DMS53 (cell line): Measurements from ENCODE around the gene MN1.

Source experiments
- DNase-seq: peaks from one replicate; lab custom pipeline; 2025; lab: John Stamatoyannopoulos, UW

The MN1 gene

DNA sequence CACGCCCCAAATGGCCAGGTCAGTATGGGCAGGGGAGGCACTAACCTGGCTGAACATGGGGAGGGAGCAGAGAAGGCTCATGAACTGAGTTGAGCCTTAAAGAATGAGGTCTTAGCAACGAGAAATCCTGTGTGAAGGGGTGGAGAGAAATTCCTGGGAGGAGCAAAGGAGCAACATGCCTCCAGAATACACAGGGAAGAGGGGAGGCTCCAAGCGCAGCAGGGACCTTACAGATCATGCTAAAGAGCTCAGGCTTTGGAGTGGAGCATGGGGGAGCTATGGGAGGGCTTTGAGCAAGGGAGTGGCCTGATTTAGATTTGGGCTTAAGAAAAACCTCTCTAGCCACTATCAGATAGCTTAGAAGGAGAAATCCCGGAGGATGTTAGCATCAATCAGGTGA lies 88.1 kb downstream of the MN1 start:
- no peak for DNase-seq

GRCh38 chr22:27711756-27712155 lies 89.8 kb downstream of the MN1 start:
- DNase-seq = no peak

DNA sequence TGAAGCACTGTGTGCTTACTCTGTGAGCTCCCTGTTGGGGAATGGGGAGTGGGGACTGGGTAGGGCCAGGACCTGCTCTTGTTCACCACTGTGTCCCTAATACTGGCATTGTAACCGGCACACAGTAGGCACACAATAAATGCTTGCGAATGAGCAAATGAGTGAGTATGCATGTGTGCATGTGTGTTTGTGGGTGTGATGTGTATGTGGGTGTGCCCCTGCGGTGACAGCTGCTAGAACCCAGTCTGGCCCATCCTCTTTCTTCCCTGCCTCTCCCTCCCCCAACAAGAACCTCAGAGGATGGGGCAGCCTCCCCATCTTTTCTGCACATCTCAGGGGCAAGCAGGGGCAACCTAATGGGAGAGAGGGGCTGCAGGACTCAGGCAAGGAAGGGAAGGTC lies 90.5 kb downstream of the MN1 start:
- DNase-seq = no peak

GRCh38 chr22:27709919-27710675 lies 91.5 kb downstream of the MN1 start:
- DNase-seq = no peak

- no peak for DNase-seq
These were observed 95.1 kb downstream of the MN1 start for GRCh38 chr22:27706489-27706888.

DNA sequence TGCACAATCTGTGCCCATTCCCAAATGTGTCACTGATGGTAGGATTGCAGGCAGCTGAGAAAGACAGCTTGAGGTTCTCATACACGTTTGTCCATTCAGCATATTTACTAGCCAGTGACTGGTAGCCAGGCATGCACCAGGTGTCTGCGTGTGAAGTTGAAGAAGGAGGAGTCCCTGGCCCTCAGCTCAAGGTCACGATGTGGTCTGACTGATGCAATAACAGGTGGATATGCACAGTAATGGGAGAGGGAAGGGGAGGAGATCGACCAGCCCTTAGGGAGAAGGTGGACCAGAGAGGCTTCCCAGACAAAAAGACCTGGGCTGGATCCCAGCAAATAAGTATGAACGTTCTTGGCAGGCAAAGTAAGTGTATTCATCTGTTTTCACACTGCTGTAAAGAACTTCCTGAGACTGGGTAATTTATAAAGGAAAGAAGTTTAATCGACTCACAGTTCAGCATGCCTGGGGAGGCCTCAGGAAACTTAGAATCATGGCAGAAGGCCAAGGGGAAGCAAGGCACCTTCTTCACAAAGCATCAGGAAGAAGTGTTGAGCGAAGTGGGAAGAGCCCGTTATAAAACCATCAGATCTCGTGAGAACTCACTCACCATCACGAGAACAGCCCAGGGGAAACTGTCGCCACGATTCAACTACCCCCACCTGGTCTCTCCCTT lies 96.0 kb downstream of the MN1 start:
- DNase-seq = no peak

DNA sequence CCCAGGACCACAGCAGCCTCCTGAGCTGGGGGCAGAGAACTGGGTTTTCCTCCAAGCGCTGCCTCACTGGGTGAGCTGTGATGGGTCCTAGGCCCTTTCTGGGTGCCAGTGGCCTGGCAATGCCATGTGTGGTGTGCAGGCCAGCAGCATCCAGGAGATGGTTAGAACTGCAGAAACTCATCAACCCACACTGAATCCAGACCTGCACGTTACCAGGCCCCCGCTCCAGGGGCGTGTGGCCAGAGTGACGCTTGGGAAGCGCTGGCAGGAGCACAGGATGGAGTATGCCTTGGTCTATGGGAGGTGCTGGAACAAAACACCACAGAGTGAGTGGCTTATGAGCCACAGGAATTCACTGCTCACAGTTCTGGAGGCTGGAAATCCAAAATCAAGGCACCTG lies 97.0 kb downstream of the MN1 start:
- DNase-seq = no peak

DNA sequence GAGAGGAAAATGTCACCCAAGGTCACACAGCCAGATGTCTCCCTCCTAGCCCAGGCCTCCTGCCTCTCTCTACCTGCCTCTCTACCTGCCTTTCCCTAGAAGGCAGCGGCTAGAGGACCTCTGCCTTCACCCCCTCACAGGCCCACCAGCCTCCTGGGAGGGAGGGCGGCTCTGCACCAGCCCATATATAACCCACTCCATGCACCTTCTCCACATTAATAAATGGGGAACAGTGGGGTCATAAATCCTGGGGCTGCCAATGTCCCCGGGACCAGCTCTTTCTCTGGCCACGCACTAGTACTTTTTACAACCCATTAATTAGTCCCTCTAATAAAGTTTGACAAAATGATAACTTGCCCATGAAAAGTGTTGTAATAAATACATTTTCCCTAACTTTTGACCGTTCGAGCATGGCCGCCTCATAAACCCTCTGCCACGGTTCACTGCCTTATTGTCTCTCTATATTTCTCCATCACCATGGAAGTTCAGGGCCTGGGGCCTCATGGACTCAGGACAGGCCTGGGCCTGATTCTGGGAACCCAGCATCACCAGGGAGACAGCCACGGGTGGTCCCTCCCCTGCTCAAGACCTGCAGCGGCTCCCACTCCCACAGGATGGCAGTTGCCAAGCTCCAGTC lies 102.1 kb downstream of the MN1 start:
- DNase-seq = no peak

DNA sequence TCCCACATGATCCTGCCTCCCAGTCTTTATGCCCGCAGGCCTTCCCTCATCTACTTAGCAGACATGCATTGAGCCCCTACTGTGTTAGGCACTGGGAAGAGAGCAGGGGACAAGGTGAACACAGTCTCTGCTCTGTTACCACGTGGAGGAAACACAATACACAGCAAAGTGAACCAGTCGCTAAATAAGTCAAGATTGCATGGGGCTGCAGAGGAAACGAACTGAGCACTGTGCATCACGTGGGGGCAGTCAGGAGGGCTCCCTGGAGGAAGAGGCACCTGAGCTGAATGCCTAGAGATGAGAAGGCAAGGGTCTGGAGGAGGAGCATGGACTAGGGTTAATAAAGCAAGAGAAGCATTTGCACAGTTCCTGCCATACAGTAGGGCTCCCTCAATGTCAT lies 102.7 kb downstream of the MN1 start:
- DNase-seq = no peak
